WTC11 (cell line): Measurements from ENCODE around the gene PCDH9. TPM values are rescaled to one million over a fixed set of nuclear protein-coding genes. Genes with fewer than 3 reads are reported as not detected.

Experiments
- ATAC-seq: fragments of 200-7000 bp; cut with Tn5 transposase; 2 replicates; pipeline ENCODE4 v1.10.0; 2021; ENCODE audit warnings: mild to moderate bottlenecking, moderate library complexity
- CTCF ChIA-PET: fragments of 300-600 bp; sonication (Branson Sonifier 250); formaldehyde crosslinking; loops from one replicate; lab custom pipeline; 2021; ENCODE audit warnings: antibody characterized with exemption; lab: Charles Lee
- POLR2A ChIA-PET: fragments of 350-600 bp; sonication (Branson Sonifier 250); formaldehyde crosslinking; loops from one replicate; lab custom pipeline; 2021; ENCODE audit warnings: antibody characterized with exemption; lab: Charles Lee
- DNase-seq: peaks from one replicate; pipeline ENCODE4 v3.0.0; 2021; ENCODE audit warnings: low spot score
- H3K27ac Mint-ChIP-seq: 2 replicates; pipeline ENCODE4 v1.8.0; 2021; ENCODE audit warnings: mixed read lengths
- H3K27me3 Mint-ChIP-seq: 2 replicates; pipeline ENCODE4 v1.8.0; 2021; ENCODE audit warnings: low read depth, mild to moderate bottlenecking, moderate library complexity, mixed read lengths
- H3K36me3 Mint-ChIP-seq: 2 replicates; pipeline ENCODE4 v1.8.0; 2021; ENCODE audit warnings: mixed read lengths
- H3K4me1 Mint-ChIP-seq: 2 replicates; pipeline ENCODE4 v1.8.0; 2022; ENCODE audit warnings: mixed read lengths
- H3K4me3 Mint-ChIP-seq: 2 replicates; pipeline ENCODE4 v1.8.0; 2021; ENCODE audit warnings: mild to moderate bottlenecking, moderate library complexity, mixed read lengths
- H3K9me3 Mint-ChIP-seq: 2 replicates; pipeline ENCODE4 v1.8.0; 2021; ENCODE audit warnings: mixed read lengths
- CBFB ChIP-seq: sonication (generic); formaldehyde crosslinking; IDR thresholded peaks from 2 replicates; pipeline ENCODE4 v1.8.1; 2022; ENCODE audit warnings: mild to moderate bottlenecking, low read depth, missing genetic modification reagents
- ESRRA ChIP-seq: sonication (generic); formaldehyde crosslinking; IDR thresholded peaks from 2 replicates; pipeline ENCODE4 v1.8.1; 2022; ENCODE audit warnings: mild to moderate bottlenecking, missing genetic modification reagents, borderline replicate concordance
- GRHL2 ChIP-seq: fragments of 250-450 bp; sonication (Bioruptor Pico); IDR thresholded peaks from 2 replicates; pipeline ENCODE4 v1.8.0; 2022; ENCODE audit warnings: mild to moderate bottlenecking, moderate library complexity; ENCODE audit not compliant: insufficient replicate concordance, severe bottlenecking
- HMGA2 ChIP-seq: fragments of 250-450 bp; sonication (Bioruptor Pico); IDR thresholded peaks from 2 replicates; pipeline ENCODE4 v1.4.0; 2021; ENCODE audit warnings: mild to moderate bottlenecking, moderate library complexity
- NFATC4 ChIP-seq: fragments of 250-450 bp; sonication (Bioruptor Pico); IDR thresholded peaks from 2 replicates; pipeline ENCODE4 v1.9.0; 2021; ENCODE audit warnings: mild to moderate bottlenecking
- NFE2L1 ChIP-seq: sonication (generic); formaldehyde crosslinking; IDR thresholded peaks from 2 replicates; pipeline ENCODE4 v1.8.1; 2023; ENCODE audit warnings: missing genetic modification reagents
- NR2C2 ChIP-seq: sonication (generic); formaldehyde crosslinking; IDR thresholded peaks from 2 replicates; pipeline ENCODE4 v1.8.0; 2022; ENCODE audit warnings: mild to moderate bottlenecking, missing genetic modification reagents
- SMAD4 ChIP-seq: sonication (generic); formaldehyde crosslinking; IDR thresholded peaks from 2 replicates; pipeline ENCODE4 v1.8.0; 2022; ENCODE audit warnings: mild to moderate bottlenecking, missing genetic modification reagents
- SOX15 ChIP-seq: fragments of 250-450 bp; sonication (Bioruptor Pico); IDR thresholded peaks from 2 replicates; pipeline ENCODE4 v1.9.0; 2021; ENCODE audit warnings: mild to moderate bottlenecking
- ZNF121 ChIP-seq: sonication (generic); formaldehyde crosslinking; IDR thresholded peaks from 2 replicates; pipeline ENCODE4 v1.8.0; 2023; ENCODE audit warnings: missing genetic modification reagents
- total RNA-seq: library from RNA; stranded (reverse); gene quantifications from 3 replicates; pipeline ENCODE4 v1.2.3, GENCODE V29; 2021
- TF ChIP-seq, protein P1 (sequence below): sonication (generic); formaldehyde crosslinking; conservative IDR thresholded peaks from 2 replicates; pipeline ENCODE4 v1.8.1; 2022; ENCODE audit warnings: mild to moderate bottlenecking, missing genetic modification reagents
- TF ChIP-seq, protein P2 (sequence below): sonication (generic); formaldehyde crosslinking; IDR thresholded peaks from 2 replicates; pipeline ENCODE4 v1.8.1; 2023; ENCODE audit warnings: mild to moderate bottlenecking, missing genetic modification reagents
- TF ChIP-seq, protein P3 (sequence below): fragments of 250-450 bp; sonication (Bioruptor Pico); IDR thresholded peaks from 2 replicates; pipeline ENCODE4 v1.8.0; 2021; ENCODE audit warnings: mild to moderate bottlenecking
- TF ChIP-seq, protein P4 (sequence below): sonication (generic); formaldehyde crosslinking; IDR thresholded peaks from 2 replicates; pipeline ENCODE4 v1.8.1; 2023; ENCODE audit warnings: mild to moderate bottlenecking, missing genetic modification reagents
- TF ChIP-seq, protein P5 (sequence below): sonication (generic); formaldehyde crosslinking; IDR thresholded peaks from 2 replicates; pipeline ENCODE4 v1.8.0; 2022; ENCODE audit warnings: mild to moderate bottlenecking, missing genetic modification reagents
- TF ChIP-seq, protein P6 (sequence below): sonication (generic); formaldehyde crosslinking; IDR thresholded peaks from 2 replicates; pipeline ENCODE4 v1.8.1; 2023; ENCODE audit warnings: mild to moderate bottlenecking, missing genetic modification reagents, moderate library complexity
- TF ChIP-seq, protein P7 (sequence below): sonication (generic); formaldehyde crosslinking; IDR thresholded peaks from 2 replicates; pipeline ENCODE4 v1.8.1; 2023; ENCODE audit warnings: mild to moderate bottlenecking, missing genetic modification reagents, borderline replicate concordance

The PCDH9 gene
- total RNA-seq, 1 experiment from 2014 or later: 0.48 TPM

DNA sequence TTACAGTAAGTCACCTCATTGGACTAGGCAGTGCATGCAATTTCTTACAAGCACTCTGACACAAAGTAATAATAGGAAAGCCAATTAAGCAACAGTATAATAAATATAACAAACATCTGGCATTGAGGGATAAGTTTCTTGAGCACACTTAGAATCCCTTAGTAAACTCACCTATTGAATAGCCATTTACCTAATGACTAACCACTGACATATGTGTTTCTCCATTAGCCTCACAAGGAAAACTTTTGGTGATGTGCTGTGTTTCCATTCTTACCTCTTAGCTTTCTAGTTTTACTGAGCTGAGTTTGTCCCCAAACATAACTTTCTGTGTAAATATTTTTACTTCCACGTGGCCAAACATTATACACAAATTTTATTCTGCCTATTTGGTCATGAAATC is 47.4 kb upstream of the PCDH9 start:
- DNase-seq (no peak), ATAC-seq (no peak)
- H3K36me3 Mint-ChIP-seq: no peaks in the 10 kb centered on the region
- no peaks in the 10 kb centered on the region for H3K27me3 Mint-ChIP-seq
- no peak overlapping the region for H3K27ac Mint-ChIP-seq
- H3K4me1 Mint-ChIP-seq: peaks cover 26% of the 10 kb centered on the region
- peaks cover 11% of the 10 kb centered on the region for H3K9me3 Mint-ChIP-seq
- POLR2A ChIA-PET: no interaction called here
- no peak overlapping the region for H3K4me3 Mint-ChIP-seq
- CTCF ChIA-PET: no interaction called here
- TF ChIP-seq, protein P1, sequence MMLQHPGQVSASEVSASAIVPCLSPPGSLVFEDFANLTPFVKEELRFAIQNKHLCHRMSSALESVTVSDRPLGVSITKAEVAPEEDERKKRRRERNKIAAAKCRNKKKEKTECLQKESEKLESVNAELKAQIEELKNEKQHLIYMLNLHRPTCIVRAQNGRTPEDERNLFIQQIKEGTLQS (CRISPR knock-in tag): no peak
- TF ChIP-seq, protein P2, sequence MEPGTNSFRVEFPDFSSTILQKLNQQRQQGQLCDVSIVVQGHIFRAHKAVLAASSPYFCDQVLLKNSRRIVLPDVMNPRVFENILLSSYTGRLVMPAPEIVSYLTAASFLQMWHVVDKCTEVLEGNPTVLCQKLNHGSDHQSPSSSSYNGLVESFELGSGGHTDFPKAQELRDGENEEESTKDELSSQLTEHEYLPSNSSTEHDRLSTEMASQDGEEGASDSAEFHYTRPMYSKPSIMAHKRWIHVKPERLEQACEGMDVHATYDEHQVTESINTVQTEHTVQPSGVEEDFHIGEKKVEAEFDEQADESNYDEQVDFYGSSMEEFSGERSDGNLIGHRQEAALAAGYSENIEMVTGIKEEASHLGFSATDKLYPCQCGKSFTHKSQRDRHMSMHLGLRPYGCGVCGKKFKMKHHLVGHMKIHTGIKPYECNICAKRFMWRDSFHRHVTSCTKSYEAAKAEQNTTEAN: no peak
- TF ChIP-seq, protein P3, sequence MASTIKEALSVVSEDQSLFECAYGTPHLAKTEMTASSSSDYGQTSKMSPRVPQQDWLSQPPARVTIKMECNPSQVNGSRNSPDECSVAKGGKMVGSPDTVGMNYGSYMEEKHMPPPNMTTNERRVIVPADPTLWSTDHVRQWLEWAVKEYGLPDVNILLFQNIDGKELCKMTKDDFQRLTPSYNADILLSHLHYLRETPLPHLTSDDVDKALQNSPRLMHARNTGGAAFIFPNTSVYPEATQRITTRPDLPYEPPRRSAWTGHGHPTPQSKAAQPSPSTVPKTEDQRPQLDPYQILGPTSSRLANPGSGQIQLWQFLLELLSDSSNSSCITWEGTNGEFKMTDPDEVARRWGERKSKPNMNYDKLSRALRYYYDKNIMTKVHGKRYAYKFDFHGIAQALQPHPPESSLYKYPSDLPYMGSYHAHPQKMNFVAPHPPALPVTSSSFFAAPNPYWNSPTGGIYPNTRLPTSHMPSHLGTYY (CRISPR knock-in tag): no peak
- TF ChIP-seq, protein P4, sequence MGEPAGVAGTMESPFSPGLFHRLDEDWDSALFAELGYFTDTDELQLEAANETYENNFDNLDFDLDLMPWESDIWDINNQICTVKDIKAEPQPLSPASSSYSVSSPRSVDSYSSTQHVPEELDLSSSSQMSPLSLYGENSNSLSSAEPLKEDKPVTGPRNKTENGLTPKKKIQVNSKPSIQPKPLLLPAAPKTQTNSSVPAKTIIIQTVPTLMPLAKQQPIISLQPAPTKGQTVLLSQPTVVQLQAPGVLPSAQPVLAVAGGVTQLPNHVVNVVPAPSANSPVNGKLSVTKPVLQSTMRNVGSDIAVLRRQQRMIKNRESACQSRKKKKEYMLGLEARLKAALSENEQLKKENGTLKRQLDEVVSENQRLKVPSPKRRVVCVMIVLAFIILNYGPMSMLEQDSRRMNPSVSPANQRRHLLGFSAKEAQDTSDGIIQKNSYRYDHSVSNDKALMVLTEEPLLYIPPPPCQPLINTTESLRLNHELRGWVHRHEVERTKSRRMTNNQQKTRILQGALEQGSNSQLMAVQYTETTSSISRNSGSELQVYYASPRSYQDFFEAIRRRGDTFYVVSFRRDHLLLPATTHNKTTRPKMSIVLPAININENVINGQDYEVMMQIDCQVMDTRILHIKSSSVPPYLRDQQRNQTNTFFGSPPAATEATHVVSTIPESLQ (CRISPR knock-in tag): no peak
- TF ChIP-seq NFATC4 (no peak), NR2C2 (no peak), HMGA2 (CRISPR knock-in tag) (no peak)
- TF ChIP-seq, protein P5, sequence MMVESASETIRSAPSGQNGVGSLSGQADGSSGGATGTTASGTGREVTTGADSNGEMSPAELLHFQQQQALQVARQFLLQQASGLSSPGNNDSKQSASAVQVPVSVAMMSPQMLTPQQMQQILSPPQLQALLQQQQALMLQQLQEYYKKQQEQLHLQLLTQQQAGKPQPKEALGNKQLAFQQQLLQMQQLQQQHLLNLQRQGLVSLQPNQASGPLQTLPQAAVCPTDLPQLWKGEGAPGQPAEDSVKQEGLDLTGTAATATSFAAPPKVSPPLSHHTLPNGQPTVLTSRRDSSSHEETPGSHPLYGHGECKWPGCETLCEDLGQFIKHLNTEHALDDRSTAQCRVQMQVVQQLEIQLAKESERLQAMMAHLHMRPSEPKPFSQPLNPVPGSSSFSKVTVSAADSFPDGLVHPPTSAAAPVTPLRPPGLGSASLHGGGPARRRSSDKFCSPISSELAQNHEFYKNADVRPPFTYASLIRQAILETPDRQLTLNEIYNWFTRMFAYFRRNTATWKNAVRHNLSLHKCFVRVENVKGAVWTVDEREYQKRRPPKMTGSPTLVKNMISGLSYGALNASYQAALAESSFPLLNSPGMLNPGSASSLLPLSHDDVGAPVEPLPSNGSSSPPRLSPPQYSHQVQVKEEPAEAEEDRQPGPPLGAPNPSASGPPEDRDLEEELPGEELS: no peak

DNA sequence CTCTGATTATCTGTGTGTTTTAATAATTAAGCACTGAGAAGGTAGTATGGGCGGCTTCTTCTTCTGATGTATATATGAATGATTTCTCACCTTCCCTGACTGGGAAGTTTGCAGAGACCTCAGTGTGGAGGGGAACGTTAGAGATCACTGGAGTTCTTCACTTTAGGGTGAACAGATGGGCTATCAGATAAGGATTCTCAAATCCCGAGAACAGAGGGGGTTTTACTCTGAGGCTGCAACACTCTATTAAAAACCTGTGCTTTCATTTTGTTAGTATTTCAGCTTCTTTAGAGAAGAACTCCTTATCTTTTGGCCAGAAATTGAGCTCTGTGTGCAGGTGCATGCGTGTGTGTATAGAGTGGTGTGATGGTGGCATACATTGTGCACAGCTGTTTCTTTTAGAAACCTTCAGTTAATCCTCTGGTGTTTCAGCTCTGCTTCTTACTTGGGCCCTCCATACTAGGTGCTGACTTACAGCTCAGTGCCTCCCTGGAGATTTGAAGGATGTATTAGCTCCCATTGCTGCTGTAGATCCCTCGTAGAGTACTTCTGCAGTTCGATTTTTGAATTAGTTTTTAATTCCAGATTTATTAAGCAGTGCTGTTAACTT is 45.3 kb upstream of the PCDH9 start:
- TF ChIP-seq, protein P6, sequence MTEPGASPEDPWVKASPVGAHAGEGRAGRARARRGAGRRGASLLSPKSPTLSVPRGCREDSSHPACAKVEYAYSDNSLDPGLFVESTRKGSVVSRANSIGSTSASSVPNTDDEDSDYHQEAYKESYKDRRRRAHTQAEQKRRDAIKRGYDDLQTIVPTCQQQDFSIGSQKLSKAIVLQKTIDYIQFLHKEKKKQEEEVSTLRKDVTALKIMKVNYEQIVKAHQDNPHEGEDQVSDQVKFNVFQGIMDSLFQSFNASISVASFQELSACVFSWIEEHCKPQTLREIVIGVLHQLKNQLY: no peak
- TF ChIP-seq SOX15 (CRISPR knock-in tag): no peak
- TF ChIP-seq NFE2L1 (CRISPR knock-in tag): no peak
- TF ChIP-seq ESRRA (CRISPR knock-in tag): no peak
- TF ChIP-seq, protein P5: no peak
- TF ChIP-seq, protein P7, sequence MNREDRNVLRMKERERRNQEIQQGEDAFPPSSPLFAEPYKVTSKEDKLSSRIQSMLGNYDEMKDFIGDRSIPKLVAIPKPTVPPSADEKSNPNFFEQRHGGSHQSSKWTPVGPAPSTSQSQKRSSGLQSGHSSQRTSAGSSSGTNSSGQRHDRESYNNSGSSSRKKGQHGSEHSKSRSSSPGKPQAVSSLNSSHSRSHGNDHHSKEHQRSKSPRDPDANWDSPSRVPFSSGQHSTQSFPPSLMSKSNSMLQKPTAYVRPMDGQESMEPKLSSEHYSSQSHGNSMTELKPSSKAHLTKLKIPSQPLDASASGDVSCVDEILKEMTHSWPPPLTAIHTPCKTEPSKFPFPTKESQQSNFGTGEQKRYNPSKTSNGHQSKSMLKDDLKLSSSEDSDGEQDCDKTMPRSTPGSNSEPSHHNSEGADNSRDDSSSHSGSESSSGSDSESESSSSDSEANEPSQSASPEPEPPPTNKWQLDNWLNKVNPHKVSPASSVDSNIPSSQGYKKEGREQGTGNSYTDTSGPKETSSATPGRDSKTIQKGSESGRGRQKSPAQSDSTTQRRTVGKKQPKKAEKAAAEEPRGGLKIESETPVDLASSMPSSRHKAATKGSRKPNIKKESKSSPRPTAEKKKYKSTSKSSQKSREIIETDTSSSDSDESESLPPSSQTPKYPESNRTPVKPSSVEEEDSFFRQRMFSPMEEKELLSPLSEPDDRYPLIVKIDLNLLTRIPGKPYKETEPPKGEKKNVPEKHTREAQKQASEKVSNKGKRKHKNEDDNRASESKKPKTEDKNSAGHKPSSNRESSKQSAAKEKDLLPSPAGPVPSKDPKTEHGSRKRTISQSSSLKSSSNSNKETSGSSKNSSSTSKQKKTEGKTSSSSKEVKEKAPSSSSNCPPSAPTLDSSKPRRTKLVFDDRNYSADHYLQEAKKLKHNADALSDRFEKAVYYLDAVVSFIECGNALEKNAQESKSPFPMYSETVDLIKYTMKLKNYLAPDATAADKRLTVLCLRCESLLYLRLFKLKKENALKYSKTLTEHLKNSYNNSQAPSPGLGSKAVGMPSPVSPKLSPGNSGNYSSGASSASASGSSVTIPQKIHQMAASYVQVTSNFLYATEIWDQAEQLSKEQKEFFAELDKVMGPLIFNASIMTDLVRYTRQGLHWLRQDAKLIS (CRISPR knock-in tag): no peak
- TF ChIP-seq ZNF121 (CRISPR knock-in tag): no peak
- TF ChIP-seq CBFB (CRISPR knock-in tag): no peak
- TF ChIP-seq SMAD4 (CRISPR knock-in tag): no peak
- TF ChIP-seq GRHL2 (CRISPR knock-in tag): no peak
- TF ChIP-seq, all 79 proteins: peak for 0
- CTCF ChIA-PET: no interaction called here
- no peak overlapping the region for H3K27ac Mint-ChIP-seq

More for the DNA sequence above, 45.3 kb upstream of the PCDH9 start:
- Mint-ChIP-seq H3K4me3 (no peak overlapping the region), H3K9me3 (peaks cover 11% of the 10 kb centered on the region), H3K27me3 (no peaks in the 10 kb centered on the region), H3K36me3 (no peaks in the 10 kb centered on the region), H3K4me1 (peaks cover 30% of the 10 kb centered on the region)
- ATAC-seq (no peak), DNase-seq (no peak)
- POLR2A ChIA-PET: no interaction called here
